ENCODE data around the gene A4GALT. TPM values are rescaled to one million over a fixed set of nuclear protein-coding genes. Genes with fewer than 3 reads are reported as not detected.
A peak's percentile ranks its signal among the peaks of the same experiment; 100 is the strongest.
"Not testable (repeated sequence)": the region's sequence is repeated elsewhere in the genome, so short reads cannot be mapped to it uniquely, and the experiment has no call there.

A4GALT gene
- total and polyA plus RNA-seq, 2 experiments from 2014 or later, result 2.2 to 4.4 TPM

DNA sequence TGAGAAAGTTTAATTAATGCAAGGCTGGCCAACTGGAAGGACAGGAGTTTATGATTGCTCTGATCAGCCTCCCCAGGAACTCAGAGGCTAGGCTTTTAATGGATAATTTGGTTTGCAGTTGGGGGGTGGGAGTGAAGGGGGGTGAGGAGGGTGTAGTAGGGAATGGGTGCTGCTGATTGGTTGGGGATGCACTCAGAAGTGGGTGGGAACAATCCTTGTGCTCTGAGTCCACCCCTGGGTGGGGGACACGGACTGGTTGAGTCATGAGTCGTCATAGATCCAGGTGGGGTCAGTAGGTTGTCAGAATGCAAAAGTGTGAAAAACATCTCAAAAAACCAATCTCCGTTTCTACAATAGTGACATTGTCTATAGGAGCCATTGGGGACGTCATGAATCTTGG lies 50.6 kb downstream of the A4GALT start:
- H3K27me3 ChIP-seq, result no peaks in the 10 kb centered on the region
- H3K4me3 ChIP-seq, result no peak overlapping the region
- no peaks in the 10 kb centered on the region for H3K9me3 ChIP-seq (ENCODE audit: low read depth)
- H3K9me2 ChIP-seq (replicated peaks; ENCODE audit: insufficient read depth), result no peaks in the 10 kb centered on the region
- no peak overlapping the region for H3K4me2 ChIP-seq
- H4K20me1 ChIP-seq (ENCODE audit: insufficient read depth, poor library complexity, severe bottlenecking), result no peaks in the 10 kb centered on the region
- no peaks in the 10 kb centered on the region for H3K4me1 ChIP-seq (ENCODE audit: insufficient read depth)
- DNase-seq (ENCODE audit: low spot score), result no peak
- TF ChIP-seq EZH2phosphoT487 (IDR thresholded peaks at IDR 0.05; ENCODE audit: low read depth, severe bottlenecking, unreplicated experiment) (no peak), EZH2 (IDR thresholded peaks at IDR 0.05; ENCODE audit: borderline replicate concordance) (no peak), CTCF (IDR thresholded peaks at IDR 0.05; ENCODE audit: poor library complexity) (no peak)
- H2AFZ ChIP-seq, result no peak overlapping the region
- no peaks in the 10 kb centered on the region for H3K79me2 ChIP-seq
- WGBS (ENCODE audit: low lambda C conversion rate, missing lambda C conversion rate), result 87% methylated on average over 4 of the region's 4 CpGs
- no peak overlapping the region for H3K27ac ChIP-seq
- no peaks in the 10 kb centered on the region for H3K36me3 ChIP-seq (replicated peaks; ENCODE audit: insufficient read depth, low read depth)

DNA sequence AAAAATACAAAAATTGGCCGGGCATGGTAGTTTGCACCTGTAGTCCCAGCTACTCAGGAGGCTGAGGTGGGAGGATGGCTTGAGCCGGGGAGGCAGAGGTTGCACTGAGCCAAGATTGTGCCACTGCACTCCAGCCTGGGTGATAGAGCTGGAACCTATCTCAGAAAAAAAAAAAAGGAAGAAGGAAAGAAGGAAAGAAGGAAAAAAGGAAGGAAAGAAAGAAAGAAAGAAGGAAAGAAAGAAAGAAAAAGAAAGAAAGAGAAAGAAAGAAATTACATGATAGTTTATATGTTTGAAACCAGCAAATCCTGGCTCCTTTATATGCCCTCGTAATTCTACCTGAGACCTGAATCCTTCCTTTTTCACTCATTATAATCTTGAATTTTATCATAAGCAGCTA lies 54.3 kb downstream of the A4GALT start:
- not testable (repeated sequence) for H2AFZ ChIP-seq; H3K27me3 ChIP-seq; H3K9me3 ChIP-seq (ENCODE audit: low read depth); H4K20me1 ChIP-seq (ENCODE audit: insufficient read depth, poor library complexity, severe bottlenecking); H3K9me2 ChIP-seq (replicated peaks; ENCODE audit: insufficient read depth); H3K36me3 ChIP-seq (replicated peaks; ENCODE audit: insufficient read depth, low read depth); H3K4me1 ChIP-seq (ENCODE audit: insufficient read depth); DNase-seq (ENCODE audit: low spot score); H3K79me2 ChIP-seq; H3K4me2 ChIP-seq; H3K4me3 ChIP-seq; H3K27ac ChIP-seq
- 96% methylated on average over 3 of the region's 3 CpGs for WGBS (ENCODE audit: low lambda C conversion rate, missing lambda C conversion rate)

GRCh38 chr22:42664976-42665831 lies 55.5 kb downstream of the A4GALT start:
- Histone ChIP-seq H3K4me2 (no peak overlapping the region), H3K4me3 (no peak overlapping the region), H3K36me3 (replicated peaks; ENCODE audit: insufficient read depth, low read depth) (no peaks in the 10 kb centered on the region), H3K79me2 (no peaks in the 10 kb centered on the region), H3K27me3 (no peaks in the 10 kb centered on the region), H3K9me3 (ENCODE audit: low read depth) (no peaks in the 10 kb centered on the region), H3K27ac (no peak overlapping the region), H3K4me1 (ENCODE audit: insufficient read depth) (no peaks in the 10 kb centered on the region), H2AFZ (no peak overlapping the region), H3K9me2 (replicated peaks; ENCODE audit: insufficient read depth) (no peaks in the 10 kb centered on the region), H4K20me1 (ENCODE audit: insufficient read depth, poor library complexity, severe bottlenecking) (no peaks in the 10 kb centered on the region)
- TF ChIP-seq CTCF (IDR thresholded peaks at IDR 0.05; ENCODE audit: poor library complexity) (no peak), EZH2phosphoT487 (IDR thresholded peaks at IDR 0.05; ENCODE audit: low read depth, severe bottlenecking, unreplicated experiment) (no peak), EZH2 (IDR thresholded peaks at IDR 0.05; ENCODE audit: borderline replicate concordance) (no peak)
- no peak for DNase-seq (ENCODE audit: low spot score)
- WGBS (ENCODE audit: low lambda C conversion rate, missing lambda C conversion rate), result 74% methylated on average over 10 of the region's 11 CpGs

DNA sequence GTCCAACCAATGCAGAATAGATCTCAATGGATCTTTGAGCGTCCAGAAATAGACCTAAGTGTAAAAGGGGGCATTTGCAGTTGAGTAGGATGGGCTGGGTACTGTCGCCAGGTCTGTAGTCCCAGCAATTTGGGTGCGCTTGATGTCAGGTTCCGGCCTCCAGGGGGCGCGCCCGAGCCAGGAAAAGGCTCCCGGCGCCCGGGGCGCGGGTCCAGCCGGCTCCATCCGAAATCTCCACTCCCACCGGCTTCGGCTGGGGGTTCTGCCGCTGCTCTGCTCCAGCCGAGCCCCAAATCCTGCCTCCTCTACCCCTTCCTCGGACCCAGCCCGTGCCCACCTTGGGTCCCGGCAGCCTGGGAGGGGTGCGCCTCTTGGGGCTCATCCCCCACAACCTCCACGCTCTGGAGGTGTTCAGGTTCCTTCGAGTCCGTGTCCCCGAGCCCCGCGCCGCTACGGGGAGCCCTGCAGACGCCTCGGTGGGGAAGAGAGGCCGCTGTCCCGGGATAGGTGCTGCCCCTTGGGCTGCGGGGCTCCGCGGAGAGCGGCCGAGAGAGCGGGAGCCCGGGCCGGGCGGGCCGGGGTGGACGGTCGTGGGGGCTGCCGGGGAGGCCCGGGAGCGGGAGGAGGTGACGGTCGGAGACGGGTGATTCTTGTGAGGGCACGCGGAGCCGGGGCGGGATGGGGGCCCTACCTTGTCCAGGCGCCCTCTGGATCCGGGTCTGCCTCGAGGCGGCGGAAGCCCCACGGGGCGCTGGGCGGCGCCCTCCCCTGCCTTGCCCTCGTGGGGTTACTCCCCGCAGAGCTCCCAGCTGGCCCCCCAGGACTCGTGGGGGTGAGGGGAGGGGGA lies 58.5 kb downstream of the A4GALT start:
- WGBS (ENCODE audit: low lambda C conversion rate, missing lambda C conversion rate), result 2% methylated on average over 31 of the region's 68 CpGs
- Histone ChIP-seq H3K9me2 (replicated peaks; ENCODE audit: insufficient read depth) (no peaks in the 10 kb centered on the region), H3K36me3 (replicated peaks; ENCODE audit: insufficient read depth, low read depth) (no peaks in the 10 kb centered on the region), H3K4me1 (ENCODE audit: insufficient read depth) (no peaks in the 10 kb centered on the region), H3K27me3 (no peaks in the 10 kb centered on the region), H2AFZ (peak overlapping the region; percentile 69), H3K4me2 (peak overlapping the region; percentile 97), H4K20me1 (ENCODE audit: insufficient read depth, poor library complexity, severe bottlenecking) (no peaks in the 10 kb centered on the region), H3K4me3 (peak overlapping the region; percentile 47), H3K9me3 (ENCODE audit: low read depth) (no peaks in the 10 kb centered on the region), H3K79me2 (no peaks in the 10 kb centered on the region), H3K27ac (no peak overlapping the region)
- peak; percentile 90 for DNase-seq (ENCODE audit: low spot score)
- TF ChIP-seq CTCF (IDR thresholded peaks at IDR 0.05; ENCODE audit: poor library complexity) (peak; percentile 85), EZH2 (IDR thresholded peaks at IDR 0.05; ENCODE audit: borderline replicate concordance) (no peak), EZH2phosphoT487 (IDR thresholded peaks at IDR 0.05; ENCODE audit: low read depth, severe bottlenecking, unreplicated experiment) (no peak)

All from hepatocyte (in vitro differentiated cells).